ENCODE results near the gene CRB1. TPM values are rescaled to one million over a fixed set of nuclear protein-coding genes. Genes with fewer than 3 reads are reported as not detected.
"Not testable (repeated sequence)": the region's sequence is repeated elsewhere in the genome, so short reads cannot be mapped to it uniquely, and the experiment has no call there.

CRB1 gene
- total RNA-seq, 3 donors from 2014 or later (not counting 1 experiment from before 2014, with no cell fraction given), result 0.36 to 0.83 TPM; not detected in 1

GRCh38 chr1:197481101-197481500 is 213.0 kb downstream of the CRB1 start:
- no peak overlapping the region for H3K4me3 Mint-ChIP-seq
- Histone ChIP-seq H3K27me3 (ENCODE audit: control insufficient read depth, insufficient read depth, low read length) (no peaks in the 10 kb centered on the region), H3K4me3 (ENCODE audit: low read length) (no peak overlapping the region), H3K4me1 (ENCODE audit: control insufficient read depth, insufficient read depth, low read length) (peaks cover 6% of the 10 kb centered on the region), H3K27ac (ENCODE audit: low read length) (peak overlapping the region; percentile 9), H3K36me3 (ENCODE audit: control insufficient read depth, insufficient read depth, low read length) (no peaks in the 10 kb centered on the region), H3K9me3 (ENCODE audit: control insufficient read depth, insufficient read depth, low read length) (no peaks in the 10 kb centered on the region)
- peak; percentile 29 to 39 for DNase-seq
- no peaks in the 10 kb centered on the region for H3K36me3 Mint-ChIP-seq
- H3K9me3 Mint-ChIP-seq, result no peaks in the 10 kb centered on the region
- H3K27me3 Mint-ChIP-seq (ENCODE audit: low read depth in 2 of 2), result peaks cover 0 to 6% of the 10 kb centered on the region in 2 donors
- TF ChIP-seq, protein P1, sequence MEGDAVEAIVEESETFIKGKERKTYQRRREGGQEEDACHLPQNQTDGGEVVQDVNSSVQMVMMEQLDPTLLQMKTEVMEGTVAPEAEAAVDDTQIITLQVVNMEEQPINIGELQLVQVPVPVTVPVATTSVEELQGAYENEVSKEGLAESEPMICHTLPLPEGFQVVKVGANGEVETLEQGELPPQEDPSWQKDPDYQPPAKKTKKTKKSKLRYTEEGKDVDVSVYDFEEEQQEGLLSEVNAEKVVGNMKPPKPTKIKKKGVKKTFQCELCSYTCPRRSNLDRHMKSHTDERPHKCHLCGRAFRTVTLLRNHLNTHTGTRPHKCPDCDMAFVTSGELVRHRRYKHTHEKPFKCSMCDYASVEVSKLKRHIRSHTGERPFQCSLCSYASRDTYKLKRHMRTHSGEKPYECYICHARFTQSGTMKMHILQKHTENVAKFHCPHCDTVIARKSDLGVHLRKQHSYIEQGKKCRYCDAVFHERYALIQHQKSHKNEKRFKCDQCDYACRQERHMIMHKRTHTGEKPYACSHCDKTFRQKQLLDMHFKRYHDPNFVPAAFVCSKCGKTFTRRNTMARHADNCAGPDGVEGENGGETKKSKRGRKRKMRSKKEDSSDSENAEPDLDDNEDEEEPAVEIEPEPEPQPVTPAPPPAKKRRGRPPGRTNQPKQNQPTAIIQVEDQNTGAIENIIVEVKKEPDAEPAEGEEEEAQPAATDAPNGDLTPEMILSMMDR (IDR thresholded peaks at IDR 0.05), result no peak
- peak overlapping the region; percentile 39 to 77 for H3K27ac Mint-ChIP-seq
- peak; percentile 92 to 98 (median 97) for ATAC-seq
- intact Hi-C loops (cut with micrococcal nuclease), result no loop called here
- peaks cover 18% of the 10 kb centered on the region in 2 donors for H3K4me1 Mint-ChIP-seq
- 13% methylated on average over 3 of the region's 4 CpGs for WGBS (ENCODE audit: insufficient coverage)

GRCh38 chr1:197485790-197486189 is 217.7 kb downstream of the CRB1 start:
- Mint-ChIP-seq H3K4me1 (peaks cover 14% of the 10 kb centered on the region in 2 donors), H3K9me3 (no peaks in the 10 kb centered on the region), H3K36me3 (no peaks in the 10 kb centered on the region), H3K27me3 (ENCODE audit: low read depth in 2 of 2) (peaks cover 0 to 3% of the 10 kb centered on the region in 2 donors), H3K4me3 (no peak overlapping the region), H3K27ac (no peak overlapping the region)
- H3K4me1 ChIP-seq (ENCODE audit: control insufficient read depth, insufficient read depth, low read length), result peaks cover 3% of the 10 kb centered on the region
- no peaks in the 10 kb centered on the region for H3K9me3 ChIP-seq (ENCODE audit: control insufficient read depth, insufficient read depth, low read length)
- no peak overlapping the region for H3K27ac ChIP-seq (ENCODE audit: low read length)
- H3K36me3 ChIP-seq (ENCODE audit: control insufficient read depth, insufficient read depth, low read length), result no peaks in the 10 kb centered on the region
- no peak for ATAC-seq
- no peak overlapping the region for H3K4me3 ChIP-seq (ENCODE audit: low read length)
- TF ChIP-seq, protein P1 (IDR thresholded peaks at IDR 0.05), result no peak
- WGBS (ENCODE audit: insufficient coverage), result 37% methylated on average over 3 of the region's 3 CpGs
- no peaks in the 10 kb centered on the region for H3K27me3 ChIP-seq (ENCODE audit: control insufficient read depth, insufficient read depth, low read length)
- intact Hi-C loops (cut with micrococcal nuclease), result no loop called here
- no peak for DNase-seq

GRCh38 chr1:197486946-197487345 is 218.9 kb downstream of the CRB1 start:
- 86% methylated on average over 2 of the region's 2 CpGs for WGBS (ENCODE audit: insufficient coverage)
- intact Hi-C loops (cut with micrococcal nuclease), result no loop called here
- Histone ChIP-seq H3K4me1 (ENCODE audit: control insufficient read depth, insufficient read depth, low read length) (no peaks in the 10 kb centered on the region), H3K9me3 (ENCODE audit: control insufficient read depth, insufficient read depth, low read length) (no peaks in the 10 kb centered on the region), H3K27me3 (ENCODE audit: control insufficient read depth, insufficient read depth, low read length) (no peaks in the 10 kb centered on the region), H3K27ac (ENCODE audit: low read length) (no peak overlapping the region), H3K4me3 (ENCODE audit: low read length) (no peak overlapping the region), H3K36me3 (ENCODE audit: control insufficient read depth, insufficient read depth, low read length) (no peaks in the 10 kb centered on the region)
- H3K36me3 Mint-ChIP-seq, result no peaks in the 10 kb centered on the region
- H3K27me3 Mint-ChIP-seq (ENCODE audit: low read depth in 2 of 2), result peaks cover 6 to 8% of the 10 kb centered on the region in 2 donors
- ATAC-seq (no peak), DNase-seq (no peak)
- H3K4me1 Mint-ChIP-seq, result peaks cover 2% of the 10 kb centered on the region in 2 donors
- no peaks in the 10 kb centered on the region for H3K9me3 Mint-ChIP-seq
- H3K4me3 Mint-ChIP-seq, result no peak overlapping the region
- TF ChIP-seq, protein P1 (IDR thresholded peaks at IDR 0.05), result no peak
- no peak overlapping the region for H3K27ac Mint-ChIP-seq

DNA sequence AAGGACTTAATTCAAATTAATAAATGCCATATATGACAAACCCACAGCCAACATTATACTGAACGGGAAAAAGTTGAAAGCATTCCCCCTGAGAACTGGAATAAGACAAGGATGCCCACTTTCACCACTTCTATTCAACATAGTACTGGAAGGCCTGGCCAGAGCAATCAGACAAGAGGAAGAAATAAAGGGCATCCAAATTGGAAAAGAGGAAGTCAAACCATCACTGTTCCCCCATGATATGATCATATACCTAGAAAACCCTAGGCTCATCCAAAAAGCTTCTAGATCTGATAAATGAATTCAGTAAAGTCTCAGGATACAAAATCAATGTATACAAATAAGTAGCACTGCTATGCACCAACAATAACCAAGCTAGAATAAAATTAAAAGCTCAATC is 223.5 kb downstream of the CRB1 start:
- H3K4me3 ChIP-seq (ENCODE audit: low read length); H3K27ac Mint-ChIP-seq; H3K4me1 Mint-ChIP-seq; H3K9me3 ChIP-seq (ENCODE audit: control insufficient read depth, insufficient read depth, low read length); H3K36me3 Mint-ChIP-seq; H3K27me3 ChIP-seq (ENCODE audit: control insufficient read depth, insufficient read depth, low read length); H3K9me3 Mint-ChIP-seq; H3K4me1 ChIP-seq (ENCODE audit: control insufficient read depth, insufficient read depth, low read length); DNase-seq; H3K27ac ChIP-seq (ENCODE audit: low read length); intact Hi-C loops (cut with micrococcal nuclease); H3K4me3 Mint-ChIP-seq; H3K36me3 ChIP-seq (ENCODE audit: control insufficient read depth, insufficient read depth, low read length); ATAC-seq: not testable (repeated sequence)
- 100% methylated on average over 1 of the region's 1 CpG for WGBS (ENCODE audit: insufficient coverage)
- peaks cover 16 to 25% of the 10 kb centered on the region in 2 donors for H3K27me3 Mint-ChIP-seq (ENCODE audit: low read depth in 2 of 2)

Data from natural killer cell (primary cell).